ENCODE data around the gene EEPD1.

DNA sequence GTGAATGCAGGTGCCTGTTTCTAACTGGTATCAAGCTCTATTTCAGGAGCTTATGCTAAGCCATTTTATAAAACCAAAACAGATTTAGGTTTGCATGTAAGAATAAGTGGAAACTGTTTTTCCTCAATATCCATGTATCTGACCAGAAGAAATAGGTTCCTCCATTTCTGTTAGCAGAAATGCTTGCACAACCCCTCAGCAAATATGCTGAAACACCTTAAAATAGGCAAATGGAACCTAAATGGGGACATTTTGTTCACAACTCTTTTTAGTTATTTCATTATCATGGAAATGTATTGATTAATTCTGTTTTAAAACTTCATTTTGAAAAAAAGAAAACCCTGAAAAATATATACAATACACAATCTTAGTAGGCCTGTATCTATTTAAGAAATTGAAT is 8.9 kb upstream of the EEPD1 start:
- TF ChIP-seq CTCF (IDR thresholded peaks at IDR 0.05) (no peak), POLR2A (IDR thresholded peaks at IDR 0.05) (no peak)

Measured in uterus (tissue), 2 donors.